ENCODE results near the gene UPF3B. TPM values are rescaled to one million over a fixed set of nuclear protein-coding genes. Genes with fewer than 3 reads are reported as not detected.

UPF3B gene
- total and polyA plus RNA-seq, 10 of the 15 experiments (the other 5 are each of a cell fraction or from before 2014, with no cell fraction given) = 5.7 to 35.3 (median 22.1) TPM

GRCh38 chrX:119853444-119853843, 681 bp upstream of the UPF3B start:
- ChIA-PET RAD21 (ENCODE audit: unreplicated experiment) (interaction anchor here (0.7 to 1.7 kb wide), 8 partner anchors 17 to 244 kb away, joined by 3 to 20 read pairs (median 4); partner anchors contain the start of genes NDUFA1, RNF113A and RPL39), SMC1A (ENCODE audit: uncharacterized antibody, unreplicated experiment) (interaction anchor here (0.7 to 2.9 kb wide), 7 partner anchors 17 to 284 kb away, joined by 3 to 18 read pairs (median 3); partner anchors contain the start of genes NDUFA1, RNF113A, RPL39 and SOWAHD), CTCF (interaction anchor here (1.2 to 1.7 kb wide), 5 partner anchors 17 to 69 kb away, joined by 3 to 7 read pairs (median 4); partner anchors contain the start of genes RNF113A and RPL39), POLR2A (interaction anchor here (1.7 to 2.4 kb wide), 2 partner anchors 17 to 62 kb away, joined by 19 to 24 read pairs; partner anchors contain the start of genes NDUFA1, RNF113A and RPL39)
- DNase-seq (ENCODE audit: low read depth, low spot score) (no peak), FAIRE-seq (no peak), ATAC-seq (no peak)
- H3K27ac ChIP-seq (ENCODE audit: control insufficient read depth, insufficient read depth) = peak overlapping the region; percentile 46; the same call in 1 of the 2 replicates
- H3K4me2 ChIP-seq (ENCODE audit: control insufficient read depth, insufficient read depth) = peak overlapping the region; percentile 27; the same call in 1 of the 2 replicates
- no peaks in the 10 kb centered on the region for H3K27me3 ChIP-seq (replicated peaks in 1 of 2; ENCODE audit: control insufficient read depth in 2 of 2, insufficient read depth in 2 of 2, low read length in 1 of 2)
- H3K9ac ChIP-seq (ENCODE audit: control insufficient read depth, insufficient read depth, low read length) = peak overlapping the region; percentile 55
- no TSS peak for BruUV-seq (replicated peaks)
- H3K9me3 ChIP-seq (replicated peaks; ENCODE audit: control insufficient read depth, insufficient read depth, low read length) = no peaks in the 10 kb centered on the region
- H4K20me1 ChIP-seq (ENCODE audit: control insufficient read depth, insufficient read depth) = no peaks in the 10 kb centered on the region
- peak overlapping the region; percentile 80 for H2AFZ ChIP-seq (ENCODE audit: control insufficient read depth, low read depth, low read length)
- no peaks in the 10 kb centered on the region for H3K4me1 ChIP-seq (ENCODE audit: control insufficient read depth, insufficient read depth, low read length)
- intact Hi-C loops (cut with micrococcal nuclease; ENCODE audit: unreplicated experiment) = loop anchor here (2.0 kb wide), 2 partner anchors 17 to 63 kb away; partner anchors contain the start of genes NDUFA1, RNF113A and RPL39
- H3K4me3 ChIP-seq = peak overlapping the region; percentile 37; the same call in 1 of the 2 replicates
- WGBS (ENCODE audit: insufficient coverage, insufficient replicate concordance, low lambda C conversion rate, missing lambda C conversion rate) = 32% methylated on average over 10 of the region's 10 CpGs
- in situ Hi-C loops (cut with MboI) = no loop called here
- peaks cover 16% of the 10 kb centered on the region for H3K79me2 ChIP-seq (ENCODE audit: control insufficient read depth, insufficient read depth, low read length)
- H3K36me3 ChIP-seq (ENCODE audit: control insufficient read depth in 2 of 2, insufficient read depth in 2 of 2, low read length in 1 of 2) = no peaks in the 10 kb centered on the region
- no peak for TF ChIP-seq NKRF (conservative IDR thresholded peaks at IDR 0.05)
- no peak for TF ChIP-seq PML (IDR thresholded peaks at IDR 0.05; ENCODE audit: low read length)
- no peak for TF ChIP-seq NR2F1 (conservative IDR thresholded peaks at IDR 0.05)
- no peak for TF ChIP-seq SMC3 (IDR thresholded peaks at IDR 0.05; ENCODE audit: borderline replicate concordance, low read length)
- no peak for TF ChIP-seq ATF7 (IDR thresholded peaks at IDR 0.05; ENCODE audit: low read depth)
- TF ChIP-seq SIN3A (IDR thresholded peaks at IDR 0.05; ENCODE audit: low read depth, low read length) = no peak
- no peak for TF ChIP-seq ZBTB4 (CRISPR knock-in tag; IDR thresholded peaks at IDR 0.05)
- TF ChIP-seq MXI1 (IDR thresholded peaks at IDR 0.05; ENCODE audit: low read depth, low read length) = no peak
- TF ChIP-seq PKNOX1 (IDR thresholded peaks at IDR 0.05) = no peak
- TF ChIP-seq MYC (IDR thresholded peaks at IDR 0.05; ENCODE audit: insufficient read depth, insufficient read length, insufficient replicate concordance, low read length, severe bottlenecking) = no peak
- no peak for TF ChIP-seq RCOR1 (conservative IDR thresholded peaks at IDR 0.05; ENCODE audit: low read depth, low read length)
- no peak for TF ChIP-seq CHD4 (IDR thresholded peaks at IDR 0.05)
- TF ChIP-seq ZNF687 (IDR thresholded peaks at IDR 0.05) = no peak
